ENCODE results near the gene PTH2. TPM values are rescaled to one million over a fixed set of nuclear protein-coding genes. Genes with fewer than 3 reads are reported as not detected.

PTH2 gene
- total RNA-seq, 2 donors from 2014 or later = not detected

Other genes starting within 250 kb of the PTH2 start
- gene SLC6A16, start 98.2 kb downstream of the PTH2 start, total RNA-seq = under 1 TPM; 0.17 to 0.82 TPM
- 1 to 10 TPM; 7.4 to 8.6 TPM for gene CD37, start 88.0 kb downstream of the PTH2 start, total RNA-seq
- gene TEAD2, start 61.0 kb downstream of the PTH2 start, total RNA-seq = 10 to 100 TPM; 17.0 to 17.7 TPM
- gene DKKL1, start 59.6 kb downstream of the PTH2 start, total RNA-seq = not detected
- gene KASH5, start 35.2 kb downstream of the PTH2 start, total RNA-seq = not detected
- gene GFY, start 1.9 kb upstream of the PTH2 start, total RNA-seq = not detected
- gene SLC17A7, start 18.1 kb upstream of the PTH2 start, total RNA-seq = under 1 TPM; 0.21 to 0.25 TPM
- gene PIH1D1, start 28.4 kb upstream of the PTH2 start, total RNA-seq = 100 to 1,000 TPM in 1 of 2 donors, 10 to 100 TPM in 1; 80.8 to 103 TPM
- gene ALDH16A1, start 29.8 kb upstream of the PTH2 start, total RNA-seq = 10 to 100 TPM; 22.6 to 57.9 TPM
- 1 to 10 TPM; 2.9 to 4.9 TPM for gene FLT3LG, start 50.8 kb upstream of the PTH2 start, total RNA-seq
- gene RPL13A, start 64.2 kb upstream of the PTH2 start, total RNA-seq = 1,000 to 10,000 TPM; 2,431 to 2,528 TPM
- 1,000 to 10,000 TPM; 1,734 to 1,870 TPM for gene RPS11, start 73.0 kb upstream of the PTH2 start, total RNA-seq
- gene FCGRT, start 89.2 kb upstream of the PTH2 start, total RNA-seq = 100 to 1,000 TPM; 285 to 621 TPM
- gene RCN3, start 104.6 kb upstream of the PTH2 start, total RNA-seq = 10 to 100 TPM; 16.9 to 55.1 TPM
- gene NOSIP, start 157.1 kb upstream of the PTH2 start, total RNA-seq = 10 to 100 TPM; 63.2 to 91.2 TPM
- gene PRRG2, start 157.9 kb upstream of the PTH2 start, total RNA-seq = 10 to 100 TPM; 16.2 to 20.2 TPM
- 10 to 100 TPM; 17.5 to 33.1 TPM for gene PRR12, start 167.7 kb upstream of the PTH2 start, total RNA-seq
- 10 to 100 TPM; 45.7 to 62.2 TPM for gene RRAS, start 216.7 kb upstream of the PTH2 start, total RNA-seq
- gene SCAF1, start 218.8 kb upstream of the PTH2 start, total RNA-seq = 10 to 100 TPM; 54.2 to 85.7 TPM
- gene IRF3, start 242.4 kb upstream of the PTH2 start, total RNA-seq = 100 to 1,000 TPM in 1 of 2 donors, 10 to 100 TPM in 1; 62.9 to 190 TPM
- 10 to 100 TPM; 17.4 to 60.9 TPM for gene BCL2L12, start 242.5 kb upstream of the PTH2 start, total RNA-seq